CD14-positive monocyte (primary cell): ENCODE measurements around the gene WDR91. TPM values are rescaled to one million over a fixed set of nuclear protein-coding genes. Genes with fewer than 3 reads are reported as not detected.

Experiments
- DNase-seq, 3 donors: peaks; one replicate each; pipeline ENCODE4 v3.0.0-alpha.2; 2011 to 2022
- H2AFZ ChIP-seq: 2 replicates; pipeline ENCODE4 v1.6.0; 2012; ENCODE audit warnings: mild to moderate bottlenecking, low read depth, low read length, inconsistent platforms; ENCODE audit not compliant: insufficient read depth, poor library complexity, severe bottlenecking
- H3K27ac ChIP-seq, 2 donors: 1 replicate in 1 of 2; 2 replicates in 1 of 2; pipeline ENCODE4 v1.5.1; 2012 to 2013; ENCODE audit warnings: low read length in 2 of 2, control low read depth in 1 of 2, inconsistent platforms in 1 of 2, low read depth in 1 of 2, mild to moderate bottlenecking in 1 of 2
- H3K27me3 ChIP-seq, 2 donors: one replicate each; pipeline versions ENCODE4 v1.6.0 to v1.6.1; 2011 to 2013; ENCODE audit warnings: low read length in 2 of 2; ENCODE audit not compliant: control insufficient read depth in 2 of 2, insufficient read depth in 2 of 2
- H3K36me3 ChIP-seq, 2 donors: replicated peaks in 1 of 2; 1 replicate in 1 of 2; 2 replicates in 1 of 2; pipeline versions ENCODE4 v1.5.1 to v1.6.1; 2012 to 2013; ENCODE audit warnings: low read length in 2 of 2, control low read depth in 1 of 2, inconsistent platforms in 1 of 2, mild to moderate bottlenecking in 1 of 2; ENCODE audit not compliant: insufficient read depth in 2 of 2, control insufficient read depth in 1 of 2
- H3K4me1 ChIP-seq, 2 donors: 1 replicate in 1 of 2; 2 replicates in 1 of 2; pipeline versions ENCODE4 v1.5.1 to v1.6.1; 2012 to 2013; ENCODE audit warnings: low read length in 2 of 2, control low read depth in 1 of 2, inconsistent platforms in 1 of 2, mild to moderate bottlenecking in 1 of 2, moderate library complexity in 1 of 2; ENCODE audit not compliant: insufficient read depth in 2 of 2, control insufficient read depth in 1 of 2
- H3K4me2 ChIP-seq: replicated peaks from 2 replicates; pipeline ENCODE3; 2012; ENCODE audit warnings: low read length, moderate library complexity, mild to moderate bottlenecking; ENCODE audit not compliant: poor library complexity, severe bottlenecking; ENCODE audit errors: extremely low read depth
- H3K4me3 ChIP-seq, 3 experiments: fragments of 200-600 bp in 1 of 3; sonication (generic) in 1 of 3; replicated peaks in 1 of 3; 1 replicate in 2 of 3; 2 replicates in 1 of 3; pipeline ENCODE4 v1.5.1; 2011 to 2013; ENCODE audit warnings: low read length in 3 of 3, mild to moderate bottlenecking in 3 of 3, control low read depth in 2 of 3, low read depth in 2 of 3, inconsistent platforms in 1 of 3, moderate library complexity in 1 of 3
- H3K79me2 ChIP-seq: 2 replicates; pipeline ENCODE4 v1.6.0; 2012; ENCODE audit warnings: mild to moderate bottlenecking, control low read depth, inconsistent platforms, low read length, moderate library complexity; ENCODE audit not compliant: insufficient read depth
- H3K9ac ChIP-seq: 2 replicates; pipeline ENCODE4 v1.6.0; 2017; ENCODE audit warnings: low read length, mild to moderate bottlenecking; ENCODE audit not compliant: insufficient read depth, poor library complexity, severe bottlenecking
- H3K9me3 ChIP-seq, 2 donors: replicated peaks in 1 of 2; 1 replicate in 1 of 2; 2 replicates in 1 of 2; pipeline versions ENCODE4 v1.5.1 to v1.6.1; 2012 to 2013; ENCODE audit warnings: low read length in 2 of 2, control low read depth in 1 of 2; ENCODE audit not compliant: control insufficient read depth in 1 of 2, insufficient read depth in 1 of 2
- H4K20me1 ChIP-seq: 2 replicates; pipeline ENCODE4 v1.6.0; 2012; ENCODE audit warnings: mild to moderate bottlenecking, low read length, control low read depth, moderate library complexity; ENCODE audit not compliant: insufficient read depth
- H3K27ac Mint-ChIP-seq, 7 donors: one replicate each; pipeline ENCODE4 v1.8.0; 2020; ENCODE audit warnings: mild to moderate bottlenecking in 7 of 7, mixed read lengths in 7 of 7, moderate library complexity in 6 of 7, inconsistent platforms in 2 of 7
- H3K27me3 Mint-ChIP-seq, 3 donors: one replicate each; pipeline ENCODE4 v1.8.0; 2021 to 2022; ENCODE audit warnings: low read depth in 3 of 3, mild to moderate bottlenecking in 3 of 3, mixed read lengths in 3 of 3, moderate library complexity in 3 of 3, inconsistent platforms in 1 of 3
- H3K36me3 Mint-ChIP-seq, 2 donors: one replicate each; pipeline ENCODE4 v1.8.0; 2020; ENCODE audit warnings: mixed read lengths in 2 of 2, inconsistent platforms in 1 of 2, mild to moderate bottlenecking in 1 of 2
- H3K4me1 Mint-ChIP-seq: one replicate; pipeline ENCODE4 v1.8.0; 2020; ENCODE audit warnings: mild to moderate bottlenecking, mixed read lengths
- H3K4me3 Mint-ChIP-seq, 2 donors: one replicate each; pipeline ENCODE4 v1.8.0; 2020; ENCODE audit warnings: mild to moderate bottlenecking in 2 of 2, mixed read lengths in 2 of 2, moderate library complexity in 1 of 2
- H3K9me3 Mint-ChIP-seq, 7 donors: one replicate each; pipeline ENCODE4 v1.8.0; 2020 to 2022; ENCODE audit warnings: mixed read lengths in 7 of 7, mild to moderate bottlenecking in 6 of 7, moderate library complexity in 6 of 7, inconsistent platforms in 2 of 7
- WGBS: methylation state at CpG from one replicate; pipeline ENCODE4 v1.1.5; 2013; ENCODE audit warnings: missing lambda C conversion rate; ENCODE audit not compliant: insufficient coverage; 5-methylcytosine and 5-hydroxymethylcytosine counted together
- intact Hi-C, 2 donors: fragments of 100-400 bp; cut with micrococcal nuclease; formaldehyde crosslinking; loops; one replicate each; pipeline versions ENCODE4 v1.15.0 to v1.15.1; 2023
- polyA plus RNA-seq, 3 donors: library from polyadenylated mRNA; depleted of rRNA in 1 of 3; unstranded in 2 of 3; stranded (reverse) in 1 of 3; fragments of 300-500 nt in 2 of 3; fragments of >200 nt in 1 of 3; fragmentation: Illumina TruSeq in 2 of 3; gene quantifications; 1 replicate in 2 of 3; 2 replicates in 1 of 3; pipeline ENCODE4 v1.2.3, GENCODE V29; 2012 to 2021
- TF ChIP-seq, protein P1 (sequence below): fragments of 200-600 bp; IDR thresholded peaks from one replicate; pipeline ENCODE4 v1.8.0; 2022; ENCODE audit warnings: antibody characterized with exemption, mild to moderate bottlenecking

WDR91 gene
- polyA plus RNA-seq, 3 donors: 2.5 to 35.0 (median 3.9) TPM

GRCh38 chr7:135162382-135163001 is 48.8 kb downstream of the WDR91 start:
- Histone ChIP-seq H3K27me3 (no peaks in the 10 kb centered on the region), H2AFZ (no peak overlapping the region), H3K79me2 (peaks cover 78% of the 10 kb centered on the region), H3K4me2 (no peak overlapping the region), H3K36me3 (peaks cover 32 to 59% of the 10 kb centered on the region in 2 donors), H3K4me3 (no peak overlapping the region), H3K4me1 (peaks cover 45 to 65% of the 10 kb centered on the region in 2 donors), H3K9ac (no peak overlapping the region), H3K9me3 (peaks cover under 1 to 2% of the 10 kb centered on the region in 2 donors), H4K20me1 (peaks cover 59% of the 10 kb centered on the region), H3K27ac (peak overlapping the region in 1 of 2 donors; percentile 82)
- H3K4me3 Mint-ChIP-seq: no peak overlapping the region
- H3K9me3 Mint-ChIP-seq: peaks cover 0 to 9% (median 4%) of the 10 kb centered on the region in 7 donors
- intact Hi-C loops: loop anchor here in 1 of 2 donors (10.0 kb wide), 1 partner anchor 48 kb away; no protein-coding TSS in a partner anchor
- peak overlapping the region in 1 of 7 donors; percentile 15 for H3K27ac Mint-ChIP-seq
- no CpG with 5 or more reads among the region's 2 CpGs for WGBS
- H3K27me3 Mint-ChIP-seq: peaks cover 0 to 2% (median 0%) of the 10 kb centered on the region in 3 donors
- TF ChIP-seq, protein P1, sequence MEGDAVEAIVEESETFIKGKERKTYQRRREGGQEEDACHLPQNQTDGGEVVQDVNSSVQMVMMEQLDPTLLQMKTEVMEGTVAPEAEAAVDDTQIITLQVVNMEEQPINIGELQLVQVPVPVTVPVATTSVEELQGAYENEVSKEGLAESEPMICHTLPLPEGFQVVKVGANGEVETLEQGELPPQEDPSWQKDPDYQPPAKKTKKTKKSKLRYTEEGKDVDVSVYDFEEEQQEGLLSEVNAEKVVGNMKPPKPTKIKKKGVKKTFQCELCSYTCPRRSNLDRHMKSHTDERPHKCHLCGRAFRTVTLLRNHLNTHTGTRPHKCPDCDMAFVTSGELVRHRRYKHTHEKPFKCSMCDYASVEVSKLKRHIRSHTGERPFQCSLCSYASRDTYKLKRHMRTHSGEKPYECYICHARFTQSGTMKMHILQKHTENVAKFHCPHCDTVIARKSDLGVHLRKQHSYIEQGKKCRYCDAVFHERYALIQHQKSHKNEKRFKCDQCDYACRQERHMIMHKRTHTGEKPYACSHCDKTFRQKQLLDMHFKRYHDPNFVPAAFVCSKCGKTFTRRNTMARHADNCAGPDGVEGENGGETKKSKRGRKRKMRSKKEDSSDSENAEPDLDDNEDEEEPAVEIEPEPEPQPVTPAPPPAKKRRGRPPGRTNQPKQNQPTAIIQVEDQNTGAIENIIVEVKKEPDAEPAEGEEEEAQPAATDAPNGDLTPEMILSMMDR: no peak
- H3K4me1 Mint-ChIP-seq: peaks cover 62% of the 10 kb centered on the region
- peaks cover 61 to 70% of the 10 kb centered on the region in 2 donors for H3K36me3 Mint-ChIP-seq
- no peak for DNase-seq

DNA sequence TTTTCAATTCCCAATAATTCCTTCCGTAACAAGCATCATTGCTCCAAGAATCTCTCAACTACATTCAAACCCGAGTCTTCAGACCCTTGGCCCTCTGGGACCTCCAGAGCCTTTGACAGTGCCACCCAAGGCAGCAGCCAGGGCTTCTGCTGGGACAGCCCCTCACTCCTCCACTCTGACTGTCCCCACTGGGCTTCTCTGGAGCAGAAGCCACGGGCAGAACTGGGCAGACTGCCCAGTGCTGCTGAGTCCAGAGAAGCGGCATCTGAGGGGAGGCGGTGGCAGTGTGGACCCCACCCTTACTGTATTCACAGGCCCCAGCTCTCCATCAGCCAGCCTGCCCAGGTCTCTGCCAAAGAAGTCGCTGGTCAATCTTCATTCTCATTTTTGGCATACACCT is 49.7 kb downstream of the WDR91 start:
- Histone ChIP-seq H3K9ac (no peak overlapping the region), H3K79me2 (peaks cover 78% of the 10 kb centered on the region), H4K20me1 (peaks cover 57% of the 10 kb centered on the region), H3K4me1 (peaks cover 37 to 56% of the 10 kb centered on the region in 2 donors), H3K4me2 (peak overlapping the region; percentile 50), H3K27me3 (no peaks in the 10 kb centered on the region), H2AFZ (no peak overlapping the region), H3K36me3 (peaks cover 24 to 59% of the 10 kb centered on the region in 2 donors), H3K9me3 (peaks cover 7 to 8% of the 10 kb centered on the region in 2 donors), H3K4me3 (peak overlapping the region in 1 of 3 experiments; percentile 8), H3K27ac (peak overlapping the region; percentile 43 to 82)
- TF ChIP-seq, protein P1: no peak
- Mint-ChIP-seq H3K4me1 (peaks cover 54% of the 10 kb centered on the region), H3K27me3 (no peaks in the 10 kb centered on the region), H3K9me3 (peaks cover 6 to 14% (median 11%) of the 10 kb centered on the region in 7 donors), H3K36me3 (peaks cover 61 to 70% of the 10 kb centered on the region in 2 donors), H3K4me3 (peak overlapping the region in 1 of 2 donors; percentile 51), H3K27ac (peak overlapping the region; percentile 78 to 95 (median 89))
- no peak for DNase-seq
- 73% methylated on average over 6 of the region's 6 CpGs for WGBS
- intact Hi-C loops: loop anchor here in 1 of 2 donors (10.0 kb wide), 1 partner anchor 47 kb away; no protein-coding TSS in a partner anchor
